ENCODE results near the gene MRPL14.
"Not testable (repeated sequence)": the region's sequence is repeated elsewhere in the genome, so short reads cannot be mapped to it uniquely, and the experiment has no call there.

MRPL14 gene

GRCh38 chr6:44097782-44098317 is 29.4 kb downstream of the MRPL14 start:
- no peak for DNase-seq (ENCODE audit: low read depth)

GRCh38 chr6:44096612-44097011 is 30.6 kb downstream of the MRPL14 start:
- peak; percentile 56 for DNase-seq (ENCODE audit: low read depth)

GRCh38 chr6:44095243-44095623 is 32.0 kb downstream of the MRPL14 start:
- not testable (repeated sequence) for DNase-seq (ENCODE audit: low read depth)

GRCh38 chr6:44094403-44095242 is 32.6 kb downstream of the MRPL14 start:
- DNase-seq (ENCODE audit: low read depth): no peak

GRCh38 chr6:44093750-44094402 is 33.4 kb downstream of the MRPL14 start:
- DNase-seq (ENCODE audit: low read depth): no peak

GRCh38 chr6:44093066-44093465 is 34.2 kb downstream of the MRPL14 start:
- no peak for DNase-seq (ENCODE audit: low read depth)

GRCh38 chr6:44091981-44092884 is 35.0 kb downstream of the MRPL14 start:
- no peak for DNase-seq (ENCODE audit: low read depth)

- not testable (repeated sequence) for DNase-seq (ENCODE audit: low read depth)
These were observed 35.9 kb downstream of the MRPL14 start for GRCh38 chr6:44091356-44091755.

- DNase-seq (ENCODE audit: low read depth): no peak
These were observed 36.8 kb downstream of the MRPL14 start for GRCh38 chr6:44090465-44090864.

- no peak for DNase-seq (ENCODE audit: low read depth)
These were observed 38.2 kb downstream of the MRPL14 start for GRCh38 chr6:44088827-44089590.

GRCh38 chr6:44087623-44088022 is 39.6 kb downstream of the MRPL14 start:
- no peak for DNase-seq (ENCODE audit: low read depth)

- no peak for DNase-seq (ENCODE audit: low read depth)
These were observed 40.2 kb downstream of the MRPL14 start for GRCh38 chr6:44086931-44087574.

- no peak for DNase-seq (ENCODE audit: low read depth)
These were observed 42.0 kb downstream of the MRPL14 start for GRCh38 chr6:44085219-44085618.

GRCh38 chr6:44084231-44085014 is 42.8 kb downstream of the MRPL14 start:
- DNase-seq (ENCODE audit: low read depth): no peak

- no peak for DNase-seq (ENCODE audit: low read depth)
These were observed 44.4 kb downstream of the MRPL14 start for GRCh38 chr6:44082872-44083321.

GRCh38 chr6:44081753-44082152 is 45.5 kb downstream of the MRPL14 start:
- no peak for DNase-seq (ENCODE audit: low read depth)

GRCh38 chr6:44080561-44081521 is 46.4 kb downstream of the MRPL14 start:
- DNase-seq (ENCODE audit: low read depth): no peak

GRCh38 chr6:44079672-44080071 is 47.6 kb downstream of the MRPL14 start:
- no peak for DNase-seq (ENCODE audit: low read depth)
